HG03196 (cell line): ENCODE data around the gene NLGN1.

Experiments
- ATAC-seq: cut with Tn5 transposase; IDR thresholded peaks from one replicate; pipeline ENCODE4 v1.9.1; 2021; ENCODE audit not compliant: unreplicated experiment

The NLGN1 gene

DNA sequence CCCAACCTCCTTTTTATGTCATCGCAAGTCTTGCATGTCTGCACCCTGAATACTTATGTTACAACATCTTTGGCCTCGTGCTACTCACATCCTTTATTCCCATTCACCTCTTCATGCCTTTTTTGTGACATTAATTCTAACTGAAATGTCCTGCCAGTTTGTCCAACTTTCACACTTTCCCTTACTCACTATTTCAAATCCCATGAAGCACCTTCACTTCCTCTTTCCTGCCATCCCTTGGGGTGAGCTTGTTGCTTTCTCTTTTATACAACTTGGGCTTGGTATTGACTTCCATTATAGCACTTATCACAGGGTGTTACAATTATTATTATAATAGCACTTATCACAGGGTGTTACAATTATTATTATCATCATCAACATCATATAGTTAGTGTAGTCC, 496.3 kb downstream of the NLGN1 start:
- no peak for ATAC-seq

DNA sequence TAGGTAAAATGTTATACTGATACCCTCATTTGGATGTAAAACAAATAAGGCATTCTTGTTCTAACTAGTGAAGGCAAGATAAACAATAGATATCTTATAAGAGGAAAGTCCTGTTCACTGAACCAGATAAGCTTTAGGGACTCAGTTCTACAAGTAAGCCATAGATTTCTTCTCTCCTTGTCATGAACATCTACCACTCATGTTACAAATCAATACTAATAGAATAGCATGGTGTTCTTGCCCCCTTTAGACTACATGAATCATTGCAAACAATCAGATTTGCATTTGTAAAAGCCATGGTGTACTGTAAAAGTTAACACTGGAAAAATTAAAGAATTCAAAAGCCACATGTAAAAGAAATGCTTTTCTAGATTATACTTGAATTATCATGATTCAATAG, 500.1 kb downstream of the NLGN1 start:
- ATAC-seq: no peak

GRCh38 chr3:173901649-173902048, 504.1 kb downstream of the NLGN1 start:
- no peak for ATAC-seq

GRCh38 chr3:173902401-173902800, 504.9 kb downstream of the NLGN1 start:
- no peak for ATAC-seq

GRCh38 chr3:173902871-173903270, 505.3 kb downstream of the NLGN1 start:
- ATAC-seq: no peak

GRCh38 chr3:173905381-173905780, 507.8 kb downstream of the NLGN1 start:
- ATAC-seq: no peak

DNA sequence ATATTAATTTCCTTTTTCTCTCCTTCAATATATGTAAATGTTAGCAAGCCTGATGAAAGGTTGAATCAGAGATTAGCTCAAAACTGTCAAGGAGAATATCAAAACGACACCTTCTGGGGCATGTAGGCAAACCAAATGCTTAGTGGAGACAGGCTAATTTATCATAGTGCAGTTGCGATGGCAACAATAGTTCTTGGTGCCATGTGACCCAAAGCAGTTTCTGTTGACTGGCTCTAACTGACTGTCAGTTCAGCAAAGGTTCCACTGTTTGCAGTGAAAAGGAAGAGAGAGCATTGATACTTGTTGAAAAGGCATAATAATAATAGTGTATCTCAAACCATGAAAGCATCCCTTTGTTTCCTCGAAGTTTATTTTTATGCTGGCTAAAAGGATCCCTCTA, 513.9 kb downstream of the NLGN1 start:
- ATAC-seq: no peak

DNA sequence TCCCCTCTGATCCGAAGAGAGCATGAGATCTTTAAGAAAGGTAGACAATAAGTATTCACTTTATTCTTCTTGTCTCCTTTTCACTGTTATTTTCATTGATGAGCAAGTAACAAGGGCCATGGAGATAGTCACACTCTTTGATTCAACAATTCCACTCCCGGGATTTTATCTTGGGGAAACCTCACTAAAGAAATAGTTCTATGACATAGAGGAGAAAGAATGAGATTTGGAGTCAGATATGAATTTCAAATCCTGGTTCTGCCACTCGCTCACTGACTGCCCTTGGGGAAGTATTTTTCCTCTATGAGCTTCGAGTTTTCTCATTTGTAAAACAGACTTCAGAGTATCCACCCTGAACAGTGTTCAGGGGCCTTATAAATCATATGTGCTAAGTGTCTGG, 514.6 kb downstream of the NLGN1 start:
- no peak for ATAC-seq

- no peak for ATAC-seq
Measured at GRCh38 chr3:173913397-173913796, 515.9 kb downstream of the NLGN1 start.

GRCh38 chr3:173913974-173914421, 516.5 kb downstream of the NLGN1 start:
- ATAC-seq: no peak

DNA sequence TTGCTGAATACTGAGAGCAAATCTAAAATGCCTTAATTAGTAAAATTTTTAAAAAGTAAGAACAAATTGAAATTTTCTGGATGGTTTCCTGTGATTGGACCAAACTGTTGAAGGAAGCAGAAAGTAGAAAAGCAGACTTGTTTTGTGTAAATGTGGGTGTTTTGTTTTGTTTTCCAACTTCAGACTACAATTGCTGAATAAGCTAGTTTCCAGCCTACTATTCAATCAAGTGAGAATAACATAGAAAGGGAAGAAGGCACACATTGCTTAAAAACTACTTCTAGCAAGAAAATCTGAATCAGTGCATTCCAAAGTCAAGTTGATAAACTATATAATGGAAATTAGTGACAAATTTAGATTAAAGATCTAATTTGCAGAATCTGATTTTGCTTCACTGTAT, 519.3 kb downstream of the NLGN1 start:
- no peak for ATAC-seq

DNA sequence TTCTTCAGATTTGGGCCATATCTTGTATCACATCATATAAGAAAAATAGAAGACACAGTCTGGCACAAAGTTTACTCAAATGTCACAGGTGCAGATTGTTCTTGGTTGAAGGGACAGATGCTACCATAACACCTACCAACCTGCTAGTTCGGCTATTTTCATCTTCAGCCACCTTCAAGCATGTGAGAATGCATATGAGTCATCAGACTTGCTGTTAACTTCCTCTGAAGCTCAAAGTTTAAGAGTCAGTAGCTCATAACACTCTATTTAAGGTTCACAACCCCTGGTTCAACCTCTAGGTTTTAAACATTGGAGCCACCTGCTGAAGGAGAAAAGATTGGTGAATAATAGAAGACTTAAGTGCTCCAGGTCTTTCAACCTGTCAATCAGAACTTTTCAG, 522.8 kb downstream of the NLGN1 start:
- peak; percentile 65 for ATAC-seq

DNA sequence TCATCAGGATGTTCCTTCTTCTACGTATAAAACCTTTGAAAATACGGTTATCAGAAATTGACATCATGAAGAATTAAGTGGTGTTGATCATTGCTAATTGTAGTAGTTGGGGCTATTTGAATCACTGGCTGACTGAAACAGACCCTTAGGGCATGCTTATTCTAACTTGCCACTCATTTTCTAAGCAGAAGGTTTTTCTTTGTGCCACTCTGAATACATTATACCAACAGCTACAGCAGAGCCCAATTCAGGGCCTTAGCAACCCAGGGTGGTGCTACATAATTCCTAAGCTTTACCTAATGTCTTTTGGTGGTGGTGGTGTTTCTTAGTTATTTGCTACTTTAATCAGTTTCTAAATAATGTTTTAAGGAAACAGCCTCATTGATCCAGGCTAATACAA, 524.2 kb downstream of the NLGN1 start:
- ATAC-seq: no peak

DNA sequence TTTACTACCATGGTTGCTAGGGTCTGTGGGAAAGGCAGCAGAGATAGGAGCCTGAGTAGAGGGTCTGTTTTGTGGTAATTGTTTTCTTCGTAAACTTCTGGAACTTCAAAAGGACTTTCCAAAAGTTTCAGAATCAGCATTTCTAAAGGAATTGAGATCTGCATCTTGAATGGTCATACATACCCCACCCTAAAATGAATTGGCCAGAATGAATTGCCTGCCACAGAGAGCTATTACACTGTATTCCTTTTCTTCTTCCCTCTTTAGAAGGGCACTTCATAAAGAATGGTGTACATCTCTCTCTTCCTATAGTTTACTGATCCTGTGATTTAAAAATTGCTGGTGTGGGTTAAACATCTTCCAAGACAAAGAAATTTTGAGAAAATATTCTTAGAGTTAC, 525.7 kb downstream of the NLGN1 start:
- no peak for ATAC-seq

DNA sequence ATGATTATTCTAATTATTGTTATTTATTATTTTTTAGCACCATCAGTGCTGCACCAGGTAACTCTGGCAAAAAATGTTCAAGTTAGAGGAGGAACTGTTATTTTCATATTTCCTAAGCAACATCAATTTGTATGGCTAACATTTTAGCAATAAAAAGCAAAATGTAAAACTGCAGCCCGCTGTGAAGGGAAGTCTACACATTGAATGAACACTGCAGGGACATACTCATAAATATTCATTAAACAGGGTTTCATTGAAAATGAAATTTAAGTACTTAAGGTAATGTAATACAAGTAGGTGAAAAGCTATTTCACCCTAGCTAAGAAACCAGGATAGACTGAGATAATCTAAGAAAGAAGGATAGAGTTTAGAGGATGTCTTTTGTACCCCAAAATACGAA, 532.7 kb downstream of the NLGN1 start:
- no peak for ATAC-seq

GRCh38 chr3:173932624-173933023, 535.1 kb downstream of the NLGN1 start:
- ATAC-seq: peak; percentile 64

- no peak for ATAC-seq
Measured at GRCh38 chr3:173933113-173933512, 535.6 kb downstream of the NLGN1 start.

- no peak for ATAC-seq
Measured at GRCh38 chr3:173936316-173936715, 538.8 kb downstream of the NLGN1 start.

GRCh38 chr3:173938159-173938558, 540.6 kb downstream of the NLGN1 start:
- ATAC-seq: no peak

- no peak for ATAC-seq
Measured at GRCh38 chr3:173938616-173939015, 541.1 kb downstream of the NLGN1 start.

DNA sequence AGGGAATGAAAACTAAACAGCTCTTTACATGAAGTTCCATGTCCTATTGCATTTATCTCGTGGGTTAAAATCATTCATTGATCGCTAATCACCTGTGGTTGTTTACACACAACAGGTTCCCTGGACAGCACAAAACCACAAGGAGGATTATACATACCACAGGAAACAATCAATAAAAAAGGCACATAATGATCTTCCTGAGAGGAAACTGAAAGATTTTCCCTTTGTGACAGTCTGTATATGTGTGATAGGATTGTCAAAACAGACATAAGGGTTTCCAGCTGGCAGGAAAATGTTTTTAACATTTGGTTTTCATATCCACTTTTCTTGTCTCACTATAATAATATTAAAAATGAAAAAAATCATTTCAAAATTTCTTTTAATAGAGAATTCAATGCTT, 541.8 kb downstream of the NLGN1 start:
- ATAC-seq: no peak

DNA sequence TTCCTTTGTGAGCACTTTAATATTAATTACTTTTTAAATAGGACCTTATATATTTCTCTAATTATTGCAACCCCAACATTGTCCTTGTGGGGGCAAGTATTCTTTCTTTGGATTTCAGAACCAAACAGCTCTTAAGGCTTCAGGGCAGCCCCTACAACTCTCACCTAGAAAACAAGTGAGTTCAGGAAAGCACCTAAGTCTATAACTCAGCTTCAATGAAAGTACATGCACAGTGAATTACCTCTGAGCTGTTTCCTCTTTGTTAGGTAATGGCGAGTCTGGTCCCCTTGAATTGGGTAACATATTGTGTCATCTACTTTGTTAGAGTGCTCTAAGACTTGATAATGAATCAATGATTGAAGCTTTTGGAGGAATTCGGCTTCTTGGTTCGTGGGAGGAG, 545.7 kb downstream of the NLGN1 start:
- ATAC-seq: no peak

- no peak for ATAC-seq
Measured at GRCh38 chr3:173945170-173945569, 547.6 kb downstream of the NLGN1 start.

DNA sequence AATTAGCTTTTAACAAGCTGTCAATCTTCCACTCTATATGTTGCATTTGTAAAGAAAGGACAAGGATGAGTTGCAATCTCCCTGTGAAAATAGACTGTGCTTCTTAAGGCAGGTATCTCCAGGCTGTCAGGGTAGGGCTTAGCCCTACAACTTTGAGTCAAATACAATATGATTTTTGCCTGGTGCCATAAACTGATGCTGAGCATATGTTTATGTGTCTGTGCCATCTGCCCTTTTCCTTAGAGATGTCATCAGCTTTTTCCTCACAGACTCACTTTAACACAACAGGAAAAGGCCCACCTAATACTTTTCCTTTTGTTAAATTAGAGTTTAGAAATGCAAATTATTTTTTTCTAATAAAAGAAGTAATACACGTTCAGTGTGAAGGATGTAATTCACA, 548.3 kb downstream of the NLGN1 start:
- ATAC-seq: no peak
